GM18951 (cell line): ENCODE results near the gene PPFIBP2.

Experiments
- POLR2A ChIP-seq: IDR thresholded peaks from 4 replicates; pipeline ENCODE4 v1.6.1; 2011; ENCODE audit warnings: mild to moderate bottlenecking; ENCODE audit not compliant: insufficient read length, insufficient read depth; ENCODE audit errors: extremely low read depth
- in situ Hi-C: fragments of 300-500 bp; cut with MboI; formaldehyde crosslinking; loops from one replicate; pipeline ENCODE4 v1.12.0; 2022; ENCODE audit warnings: low sequenced_read_pairs, mixed read lengths, inconsistent platforms; ENCODE audit not compliant: unreplicated experiment

Gene PPFIBP2

DNA sequence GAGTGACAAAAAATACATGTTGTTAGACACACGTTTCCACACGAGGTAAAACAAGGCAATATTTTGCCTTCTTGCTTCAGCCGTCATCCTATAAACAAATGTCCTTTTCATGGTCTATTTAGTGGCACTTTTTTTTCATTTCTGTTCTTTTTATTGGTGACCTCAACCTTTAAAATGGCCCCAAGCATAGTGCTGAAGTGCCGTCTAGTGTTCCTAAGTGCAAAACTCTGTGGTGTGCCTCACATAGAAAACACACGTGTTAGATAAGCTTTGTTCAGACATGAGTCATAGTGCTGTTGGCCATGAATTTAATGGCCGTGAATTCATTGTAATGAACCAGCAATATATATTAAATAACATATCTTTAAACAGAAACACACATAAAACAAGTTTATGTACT, 176.8 kb downstream of the PPFIBP2 start:
- no peak for TF ChIP-seq POLR2A
- in situ Hi-C loops: loop anchor here (10.0 to 25.0 kb wide), 2 partner anchors 328 to 586 kb away; no protein-coding TSS in a partner anchor

GRCh38 chr11:7691759-7692350, 178.1 kb downstream of the PPFIBP2 start:
- TF ChIP-seq POLR2A: no peak
- in situ Hi-C loops: loop anchor here (10.0 to 25.0 kb wide), 2 partner anchors 330 to 587 kb away; no protein-coding TSS in a partner anchor

- in situ Hi-C loops: loop anchor here (10.0 to 25.0 kb wide), 2 partner anchors 330 to 588 kb away; no protein-coding TSS in a partner anchor
- no peak for TF ChIP-seq POLR2A
Observed at GRCh38 chr11:7692426-7692825, 178.6 kb downstream of the PPFIBP2 start.

- TF ChIP-seq POLR2A: no peak
- in situ Hi-C loops: loop anchor here (10.0 to 25.0 kb wide), 2 partner anchors 332 to 589 kb away; no protein-coding TSS in a partner anchor
Observed at GRCh38 chr11:7694235-7694634, 180.4 kb downstream of the PPFIBP2 start.

DNA sequence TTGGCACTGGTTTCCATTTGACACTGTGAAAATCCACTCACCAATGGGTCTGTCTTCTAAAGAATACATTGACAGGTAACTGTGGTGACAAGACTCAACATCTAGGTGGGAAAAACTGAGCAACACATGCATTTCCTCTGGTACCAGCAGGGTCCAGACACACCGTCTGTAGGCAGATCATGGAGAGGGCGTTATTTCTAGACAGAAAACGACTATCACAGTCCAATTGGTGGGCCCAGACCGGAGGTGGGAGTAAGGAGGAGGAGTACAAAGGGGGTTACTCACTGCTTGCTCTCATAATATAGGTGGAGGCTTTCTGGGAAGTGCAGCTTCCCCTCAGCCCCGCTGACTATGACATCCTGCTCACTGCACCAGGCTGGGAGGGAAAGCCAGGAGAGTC, 182.6 kb downstream of the PPFIBP2 start:
- in situ Hi-C loops: loop anchor here (10.0 to 25.0 kb wide), 2 partner anchors 334 to 592 kb away; no protein-coding TSS in a partner anchor
- TF ChIP-seq POLR2A: no peak
